Left kidney (tissue), 2 donors: ENCODE results near the gene TCEAL3. TPM values are rescaled to one million over a fixed set of nuclear protein-coding genes. Genes with fewer than 3 reads are reported as not detected.
"Not testable (repeated sequence)": the region's sequence is repeated elsewhere in the genome, so short reads cannot be mapped to it uniquely, and the experiment has no call there.

Source experiments
- DNase-seq: peaks from one replicate; pipeline ENCODE4 v3.0.0-alpha.2; 2013
- polyA plus RNA-seq: library from polyadenylated mRNA; unstranded; fragments of 120-200 nt; gene quantifications from one replicate; pipeline ENCODE4 v1.2.1, GENCODE V29; 2013; ENCODE audit not compliant: insufficient read length

TCEAL3 gene
- polyA plus RNA-seq, 1 donor = 31.5 TPM

GRCh38 chrX:103616676-103617186, 9.0 kb downstream of the TCEAL3 start:
- no peak for DNase-seq

- no peak for DNase-seq
Observed at GRCh38 chrX:103624111-103624510, 16.3 kb downstream of the TCEAL3 start.

GRCh38 chrX:103626855-103627254, 19.1 kb downstream of the TCEAL3 start:
- DNase-seq = no peak

GRCh38 chrX:103628386-103629317, 20.9 kb downstream of the TCEAL3 start, which contains the start of gene TCEAL1:
TCEAL1 (plus strand) TSS chrX:103628975; CDS start chrX:103629917, 942 bp downstream.
- peak; percentile 50 for DNase-seq

GRCh38 chrX:103629318-103630170, 21.8 kb downstream of the TCEAL3 start:
- peak; percentile 74 for DNase-seq

- no peak for DNase-seq
Observed at GRCh38 chrX:103630171-103630511, 22.4 kb downstream of the TCEAL3 start.

GRCh38 chrX:103631145-103631544, 23.4 kb downstream of the TCEAL3 start:
- no peak for DNase-seq

GRCh38 chrX:103635436-103635835, 27.7 kb downstream of the TCEAL3 start:
- no peak for DNase-seq

- DNase-seq = no peak
Observed at GRCh38 chrX:103637604-103638338, 30.0 kb downstream of the TCEAL3 start.

- DNase-seq = not testable (repeated sequence)
Observed at GRCh38 chrX:103638479-103639346, 30.9 kb downstream of the TCEAL3 start.

GRCh38 chrX:103640401-103641155, 32.8 kb downstream of the TCEAL3 start:
- DNase-seq = no peak

GRCh38 chrX:103644125-103644524, 36.4 kb downstream of the TCEAL3 start:
- DNase-seq = no peak

- no peak for DNase-seq
Observed at GRCh38 chrX:103647630-103648029, 39.9 kb downstream of the TCEAL3 start.

- no peak for DNase-seq
Observed at GRCh38 chrX:103651151-103651773, 43.5 kb downstream of the TCEAL3 start.

- not testable (repeated sequence) for DNase-seq
Observed at GRCh38 chrX:103655230-103656000, 47.7 kb downstream of the TCEAL3 start.

GRCh38 chrX:103656617-103657016, 48.9 kb downstream of the TCEAL3 start:
- DNase-seq = no peak

GRCh38 chrX:103657066-103657465, 49.3 kb downstream of the TCEAL3 start:
- not testable (repeated sequence) for DNase-seq

GRCh38 chrX:103658681-103659433, 51.1 kb downstream of the TCEAL3 start:
- DNase-seq = no peak
